CD4-positive, alpha-beta T cell (primary cell): ENCODE measurements around the gene PANK3. TPM values are rescaled to one million over a fixed set of nuclear protein-coding genes. Genes with fewer than 3 reads are reported as not detected.

ENCODE experiments used
- ATAC-seq: fragments of 200-7000 bp; cut with Tn5 transposase; one replicate; pipeline ENCODE4 v1.10.0; 2022; ENCODE audit warnings: mild to moderate bottlenecking; ENCODE audit not compliant: poor library complexity
- CTCF ChIA-PET: fragments of 350-600 bp; sonication (Branson Sonifier 250); formaldehyde crosslinking; loops from one replicate; lab custom pipeline; 2021; ENCODE audit warnings: antibody characterized with exemption, inconsistent platforms; lab: Charles Lee
- POLR2A ChIA-PET: fragments of 350-600 bp; sonication (Branson Sonifier 250); formaldehyde crosslinking; loops from one replicate; lab custom pipeline; 2021; ENCODE audit warnings: antibody characterized with exemption, inconsistent platforms; lab: Charles Lee
- DNase-seq, 14 experiments: peaks; one replicate each; pipeline ENCODE4 v3.0.0-alpha.2; 2013 to 2020; ENCODE audit warnings: mixed read lengths in 2 of 14
- H3K27ac ChIP-seq, 2 donors: one replicate each; pipeline versions ENCODE4 v1.5.1 to v1.7.0; 2013; ENCODE audit warnings: low read length in 2 of 2, low read depth in 1 of 2, mild to moderate bottlenecking in 1 of 2
- H3K27me3 ChIP-seq, 2 experiments: 1 replicate in 1 of 2; 2 replicates in 1 of 2; pipeline versions ENCODE4 v1.6.1 to v1.7.0; 2013; ENCODE audit warnings: low read length in 2 of 2, control low read depth in 1 of 2, mild to moderate bottlenecking in 1 of 2, moderate library complexity in 1 of 2; ENCODE audit not compliant: insufficient read depth in 2 of 2, control insufficient read depth in 1 of 2
- H3K36me3 ChIP-seq: one replicate; pipeline ENCODE4 v1.6.1; 2013; ENCODE audit warnings: low read length, control low read depth; ENCODE audit not compliant: insufficient read depth
- H3K4me1 ChIP-seq: one replicate; pipeline ENCODE4 v1.6.1; 2013; ENCODE audit warnings: low read length, control low read depth; ENCODE audit not compliant: insufficient read depth
- H3K4me3 ChIP-seq: one replicate; pipeline ENCODE4 v1.5.1; 2013; ENCODE audit warnings: mild to moderate bottlenecking, low read length, moderate library complexity
- H3K9me3 ChIP-seq, 2 experiments: 1 replicate in 1 of 2; 2 replicates in 1 of 2; pipeline versions ENCODE4 v1.6.1 to v1.7.0; 2013; ENCODE audit warnings: low read length in 2 of 2, mild to moderate bottlenecking in 2 of 2, control low read depth in 1 of 2, moderate library complexity in 1 of 2; ENCODE audit not compliant: control insufficient read depth in 1 of 2, insufficient read depth in 1 of 2
- H3K27ac Mint-ChIP-seq: one replicate; pipeline ENCODE4 v1.8.0; 2020; ENCODE audit warnings: mixed read lengths
- H3K27me3 Mint-ChIP-seq: one replicate; pipeline ENCODE4 v1.8.0; 2021; ENCODE audit warnings: mixed read lengths
- H3K36me3 Mint-ChIP-seq: one replicate; pipeline ENCODE4 v1.8.0; 2021; ENCODE audit warnings: low read depth, mixed read lengths
- H3K4me1 Mint-ChIP-seq: one replicate; pipeline ENCODE4 v1.8.0; 2021; ENCODE audit warnings: low read depth, mixed read lengths
- H3K4me3 Mint-ChIP-seq: one replicate; pipeline ENCODE4 v1.8.0; 2020; ENCODE audit warnings: mild to moderate bottlenecking, mixed read lengths
- H3K9me3 Mint-ChIP-seq: one replicate; pipeline ENCODE4 v1.8.0; 2020; ENCODE audit warnings: mixed read lengths
- intact Hi-C, 2 experiments: fragments of 100-400 bp; cut with DNase I in 1 of 2; cut with micrococcal nuclease in 1 of 2; formaldehyde crosslinking; loops; one replicate each; pipeline versions ENCODE4 v1.15.1 to v1.9.0; 2023 to 2025; cut with DNase I, micrococcal nuclease
- total RNA-seq, 174 experiments: library from RNA in 2 of 174; stranded (reverse) in 2 of 174; gene quantifications; one replicate each; pipeline ENCODE4 v1.2.3 and lab custom pipeline; 2021 to 2026
- TF ChIP-seq, protein P1 (sequence below): fragments of 200-600 bp; IDR thresholded peaks from one replicate; pipeline ENCODE4 v1.8.0; 2022; ENCODE audit warnings: antibody characterized with exemption, mild to moderate bottlenecking

PANK3 gene
- total RNA-seq, 2 experiments from 2014 or later: 34.2 to 34.7 TPM

DNA sequence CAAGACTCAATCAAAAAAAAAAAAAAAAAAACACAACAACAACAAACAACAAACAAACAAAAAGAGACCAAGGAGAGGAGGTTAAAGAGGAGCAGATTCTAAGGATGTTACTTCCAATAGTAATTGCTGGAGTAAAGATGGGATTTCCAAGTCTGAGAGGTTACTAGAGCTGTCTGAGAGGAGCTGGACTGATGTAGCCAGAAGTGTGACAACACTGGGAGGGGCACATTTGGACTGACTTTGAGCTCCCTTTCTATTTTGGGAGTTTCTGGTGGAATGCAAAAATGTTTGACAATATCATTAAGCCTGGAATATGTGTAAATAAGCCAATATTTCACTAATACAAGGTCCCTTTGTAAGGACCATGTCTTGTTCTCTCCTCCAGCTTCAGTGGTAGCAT lies 25.3 kb upstream of the PANK3 start:
- no peaks in the 10 kb centered on the region for H3K9me3 ChIP-seq
- H3K4me3 ChIP-seq: no peak overlapping the region
- H3K36me3 Mint-ChIP-seq: no peaks in the 10 kb centered on the region
- H3K4me3 Mint-ChIP-seq: no peak overlapping the region
- no peaks in the 10 kb centered on the region for H3K36me3 ChIP-seq
- H3K4me1 ChIP-seq: no peaks in the 10 kb centered on the region
- H3K27me3 Mint-ChIP-seq: peaks cover 9% of the 10 kb centered on the region
- TF ChIP-seq, protein P1, sequence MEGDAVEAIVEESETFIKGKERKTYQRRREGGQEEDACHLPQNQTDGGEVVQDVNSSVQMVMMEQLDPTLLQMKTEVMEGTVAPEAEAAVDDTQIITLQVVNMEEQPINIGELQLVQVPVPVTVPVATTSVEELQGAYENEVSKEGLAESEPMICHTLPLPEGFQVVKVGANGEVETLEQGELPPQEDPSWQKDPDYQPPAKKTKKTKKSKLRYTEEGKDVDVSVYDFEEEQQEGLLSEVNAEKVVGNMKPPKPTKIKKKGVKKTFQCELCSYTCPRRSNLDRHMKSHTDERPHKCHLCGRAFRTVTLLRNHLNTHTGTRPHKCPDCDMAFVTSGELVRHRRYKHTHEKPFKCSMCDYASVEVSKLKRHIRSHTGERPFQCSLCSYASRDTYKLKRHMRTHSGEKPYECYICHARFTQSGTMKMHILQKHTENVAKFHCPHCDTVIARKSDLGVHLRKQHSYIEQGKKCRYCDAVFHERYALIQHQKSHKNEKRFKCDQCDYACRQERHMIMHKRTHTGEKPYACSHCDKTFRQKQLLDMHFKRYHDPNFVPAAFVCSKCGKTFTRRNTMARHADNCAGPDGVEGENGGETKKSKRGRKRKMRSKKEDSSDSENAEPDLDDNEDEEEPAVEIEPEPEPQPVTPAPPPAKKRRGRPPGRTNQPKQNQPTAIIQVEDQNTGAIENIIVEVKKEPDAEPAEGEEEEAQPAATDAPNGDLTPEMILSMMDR: no peak
- no peaks in the 10 kb centered on the region for H3K4me1 Mint-ChIP-seq
- ATAC-seq (no peak), DNase-seq (no peak)
- no peaks in the 10 kb centered on the region for H3K9me3 Mint-ChIP-seq
- CTCF ChIA-PET: no interaction called here
- H3K27ac Mint-ChIP-seq: no peak overlapping the region
- POLR2A ChIA-PET: no interaction called here
- no peaks in the 10 kb centered on the region for H3K27me3 ChIP-seq
- H3K27ac ChIP-seq: no peak overlapping the region
- intact Hi-C loops: no loop called here

DNA sequence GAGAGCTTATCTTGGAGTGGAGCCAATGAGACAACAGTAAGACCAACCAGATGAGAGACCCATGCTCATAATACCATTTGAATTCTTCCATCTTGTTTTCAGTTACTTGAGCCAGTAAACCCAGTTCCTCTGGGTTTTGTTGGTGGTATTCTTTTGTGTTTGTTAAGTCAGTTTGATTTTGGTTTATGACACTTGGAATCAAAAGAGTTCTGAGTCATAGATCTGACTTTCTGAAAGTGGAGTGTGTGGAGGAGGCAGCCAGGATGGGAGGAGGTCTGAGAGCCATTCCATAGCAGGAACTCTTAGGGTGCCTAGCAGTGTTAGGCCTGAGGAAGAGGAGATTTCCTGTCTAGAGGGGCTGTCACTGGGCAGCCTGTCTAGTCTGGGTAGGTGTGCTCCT lies 24.6 kb upstream of the PANK3 start:
- intact Hi-C loops: no loop called here
- Mint-ChIP-seq H3K4me1 (no peaks in the 10 kb centered on the region), H3K27ac (no peak overlapping the region), H3K9me3 (no peaks in the 10 kb centered on the region), H3K36me3 (no peaks in the 10 kb centered on the region), H3K4me3 (no peak overlapping the region), H3K27me3 (peaks cover 15% of the 10 kb centered on the region)
- TF ChIP-seq, protein P1: no peak
- Histone ChIP-seq H3K27ac (no peak overlapping the region), H3K4me1 (no peaks in the 10 kb centered on the region), H3K27me3 (peaks cover 0 to 1% of the 10 kb centered on the region in 2 experiments), H3K9me3 (no peaks in the 10 kb centered on the region), H3K4me3 (no peak overlapping the region), H3K36me3 (no peaks in the 10 kb centered on the region)
- DNase-seq (no peak), ATAC-seq (no peak)
- ChIA-PET POLR2A (no interaction called here), CTCF (no interaction called here)

DNA sequence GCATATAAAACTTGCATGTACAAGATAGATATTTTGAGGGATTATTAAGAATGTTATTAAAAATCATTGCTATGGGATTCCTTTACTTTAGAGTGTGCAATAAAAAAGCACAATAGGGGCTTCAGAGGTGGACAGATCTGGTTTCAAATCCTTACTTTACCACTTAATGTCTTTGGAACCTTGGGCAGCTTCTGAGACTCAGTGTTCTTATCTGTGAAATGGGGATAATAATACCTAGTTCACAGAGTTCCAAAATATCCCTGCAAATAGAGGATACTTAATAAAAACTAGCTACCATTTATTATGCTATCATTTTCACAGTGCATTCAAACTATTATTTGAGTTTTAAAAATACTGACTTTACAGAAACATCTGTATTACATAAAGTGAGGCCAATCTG lies 23.3 kb upstream of the PANK3 start:
- TF ChIP-seq, protein P1: no peak
- Mint-ChIP-seq H3K27ac (no peak overlapping the region), H3K4me3 (no peak overlapping the region), H3K4me1 (no peaks in the 10 kb centered on the region), H3K9me3 (no peaks in the 10 kb centered on the region), H3K27me3 (peaks cover 20% of the 10 kb centered on the region), H3K36me3 (no peaks in the 10 kb centered on the region)
- ATAC-seq: no peak
- intact Hi-C loops: no loop called here
- no peak overlapping the region for H3K27ac ChIP-seq
- CTCF ChIA-PET: interaction anchor here (1.5 kb wide), 1 partner anchor 11 kb away, joined by 4 read pairs; no protein-coding TSS in a partner anchor
- no peaks in the 10 kb centered on the region for H3K4me1 ChIP-seq
- H3K4me3 ChIP-seq: no peak overlapping the region
- no peaks in the 10 kb centered on the region for H3K9me3 ChIP-seq
- no peak for DNase-seq
- H3K36me3 ChIP-seq: no peaks in the 10 kb centered on the region
- H3K27me3 ChIP-seq: peaks cover 2 to 3% of the 10 kb centered on the region in 2 experiments
- POLR2A ChIA-PET: no interaction called here
